Fibroblast of pulmonary artery (primary cell): ENCODE measurements around the gene ATN1.

ENCODE experiments used
- DNase-seq: peaks from one replicate; pipeline ENCODE4 v3.0.0-alpha.2; 2010; ENCODE audit warnings: low read depth
- H3K4me3 ChIP-seq: replicated peaks from 2 replicates; pipeline ENCODE4 v1.5.1; 2011; ENCODE audit warnings: low read depth, mild to moderate bottlenecking, control low read depth, low read length, moderate library complexity
- TF ChIP-seq, protein P1 (sequence below): IDR thresholded peaks from 2 replicates; pipeline ENCODE4 v1.5.1; 2011; ENCODE audit warnings: mild to moderate bottlenecking, control low read depth, low read length, inconsistent platforms; ENCODE audit errors: missing control alignments

The ATN1 gene

DNA sequence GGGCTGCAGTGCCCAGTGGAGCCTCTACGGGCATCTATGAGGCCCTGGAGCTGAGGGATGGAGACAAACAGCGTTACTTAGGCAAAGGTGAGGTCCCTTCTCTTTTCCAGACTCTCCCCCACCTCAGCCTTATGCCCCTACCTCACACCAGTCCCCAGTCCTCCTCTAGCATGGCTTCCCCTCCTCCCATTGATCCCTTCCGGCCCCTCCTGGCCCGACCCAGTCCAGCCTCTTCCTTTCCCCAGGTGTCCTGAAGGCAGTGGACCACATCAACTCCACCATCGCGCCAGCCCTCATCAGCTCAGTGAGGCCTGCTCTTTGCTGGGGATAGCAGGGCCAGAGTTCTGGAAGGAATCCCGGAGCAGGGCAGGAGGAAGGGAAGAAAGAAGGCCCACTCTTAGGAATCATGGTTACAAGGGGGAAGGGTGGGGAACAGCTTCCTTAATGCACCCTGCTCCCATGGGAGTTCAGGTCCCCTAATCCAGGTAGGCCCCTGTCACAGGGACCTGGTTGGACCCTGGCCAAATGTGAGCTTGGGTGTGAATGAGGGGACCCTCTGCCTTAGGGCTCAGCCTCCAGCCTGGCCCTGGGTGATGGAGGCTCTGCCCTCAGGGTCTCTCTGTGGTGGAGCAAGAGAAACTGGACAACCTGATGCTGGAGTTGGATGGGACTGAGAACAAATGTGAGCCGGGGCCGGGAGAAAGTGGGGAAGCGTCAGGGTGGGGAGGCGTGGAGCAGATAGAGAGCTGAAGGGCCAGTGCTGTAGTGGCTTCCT, 11.1 kb upstream of the ATN1 start:
- DNase-seq: no peak
- TF ChIP-seq, protein P1, sequence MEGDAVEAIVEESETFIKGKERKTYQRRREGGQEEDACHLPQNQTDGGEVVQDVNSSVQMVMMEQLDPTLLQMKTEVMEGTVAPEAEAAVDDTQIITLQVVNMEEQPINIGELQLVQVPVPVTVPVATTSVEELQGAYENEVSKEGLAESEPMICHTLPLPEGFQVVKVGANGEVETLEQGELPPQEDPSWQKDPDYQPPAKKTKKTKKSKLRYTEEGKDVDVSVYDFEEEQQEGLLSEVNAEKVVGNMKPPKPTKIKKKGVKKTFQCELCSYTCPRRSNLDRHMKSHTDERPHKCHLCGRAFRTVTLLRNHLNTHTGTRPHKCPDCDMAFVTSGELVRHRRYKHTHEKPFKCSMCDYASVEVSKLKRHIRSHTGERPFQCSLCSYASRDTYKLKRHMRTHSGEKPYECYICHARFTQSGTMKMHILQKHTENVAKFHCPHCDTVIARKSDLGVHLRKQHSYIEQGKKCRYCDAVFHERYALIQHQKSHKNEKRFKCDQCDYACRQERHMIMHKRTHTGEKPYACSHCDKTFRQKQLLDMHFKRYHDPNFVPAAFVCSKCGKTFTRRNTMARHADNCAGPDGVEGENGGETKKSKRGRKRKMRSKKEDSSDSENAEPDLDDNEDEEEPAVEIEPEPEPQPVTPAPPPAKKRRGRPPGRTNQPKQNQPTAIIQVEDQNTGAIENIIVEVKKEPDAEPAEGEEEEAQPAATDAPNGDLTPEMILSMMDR: no peak
- no peak overlapping the region for H3K4me3 ChIP-seq

DNA sequence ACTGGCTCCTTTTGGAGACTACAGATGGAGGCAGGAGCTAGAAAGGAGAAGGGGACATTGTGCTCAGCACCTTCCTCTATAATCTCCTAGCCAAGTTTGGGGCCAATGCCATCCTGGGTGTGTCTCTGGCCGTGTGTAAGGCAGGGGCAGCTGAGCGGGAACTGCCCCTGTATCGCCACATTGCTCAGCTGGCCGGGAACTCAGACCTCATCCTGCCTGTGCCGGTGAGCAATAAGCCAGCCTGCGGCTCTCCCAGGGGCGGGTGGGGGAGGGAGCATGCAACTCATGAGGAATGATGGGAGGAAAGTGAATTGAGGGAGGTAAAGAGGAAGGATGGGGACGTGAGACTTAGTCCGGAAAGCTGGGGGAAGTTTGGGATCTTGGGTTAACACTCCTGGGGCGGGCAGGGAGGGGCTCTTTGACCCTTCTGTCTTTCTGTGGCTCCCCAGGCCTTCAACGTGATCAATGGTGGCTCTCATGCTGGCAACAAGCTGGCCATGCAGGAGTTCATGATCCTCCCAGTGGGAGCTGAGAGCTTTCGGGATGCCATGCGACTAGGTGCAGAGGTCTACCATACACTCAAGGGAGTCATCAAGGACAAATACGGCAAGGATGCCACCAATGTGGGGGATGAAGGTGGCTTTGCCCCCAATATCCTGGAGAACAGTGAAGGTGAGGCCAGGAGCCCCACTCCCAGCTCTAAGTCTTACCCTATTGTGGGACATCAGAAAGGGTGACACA, 10.1 kb upstream of the ATN1 start:
- DNase-seq: peak; percentile 42
- no peak overlapping the region for H3K4me3 ChIP-seq
- TF ChIP-seq, protein P1: no peak

DNA sequence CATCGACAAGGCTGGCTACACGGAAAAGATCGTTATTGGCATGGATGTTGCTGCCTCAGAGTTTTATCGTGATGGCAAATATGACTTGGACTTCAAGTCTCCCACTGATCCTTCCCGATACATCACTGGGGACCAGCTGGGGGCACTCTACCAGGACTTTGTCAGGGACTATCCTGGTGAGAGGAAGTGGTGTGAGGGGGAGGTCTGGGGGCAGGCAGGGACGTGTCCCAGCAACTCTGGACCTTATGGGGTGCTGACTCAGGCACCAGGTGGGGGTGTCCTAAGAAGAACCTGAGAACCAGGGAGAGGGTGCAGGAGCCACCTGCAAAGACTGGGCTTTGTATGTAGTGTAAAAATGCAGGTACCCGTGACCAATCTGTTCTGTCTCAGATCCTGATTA, 8.2 kb upstream of the ATN1 start:
- H3K4me3 ChIP-seq: no peak overlapping the region
- DNase-seq: no peak
- TF ChIP-seq, protein P1: no peak

DNA sequence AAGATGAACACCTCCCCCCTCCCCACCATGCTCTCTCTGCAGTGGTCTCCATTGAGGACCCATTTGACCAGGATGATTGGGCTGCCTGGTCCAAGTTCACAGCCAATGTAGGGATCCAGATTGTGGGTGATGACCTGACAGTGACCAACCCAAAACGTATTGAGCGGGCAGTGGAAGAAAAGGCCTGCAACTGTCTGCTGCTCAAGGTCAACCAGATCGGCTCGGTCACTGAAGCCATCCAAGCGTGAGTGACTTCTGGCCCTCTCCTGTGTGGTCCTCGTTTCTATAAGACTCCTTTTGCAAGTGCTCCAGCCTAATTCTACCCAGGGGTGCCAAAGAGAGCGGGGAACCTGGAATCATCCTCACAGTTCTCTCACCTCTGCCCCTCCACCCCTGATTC, 6.2 kb upstream of the ATN1 start:
- no peak overlapping the region for H3K4me3 ChIP-seq
- DNase-seq: no peak
- TF ChIP-seq, protein P1: no peak

DNA sequence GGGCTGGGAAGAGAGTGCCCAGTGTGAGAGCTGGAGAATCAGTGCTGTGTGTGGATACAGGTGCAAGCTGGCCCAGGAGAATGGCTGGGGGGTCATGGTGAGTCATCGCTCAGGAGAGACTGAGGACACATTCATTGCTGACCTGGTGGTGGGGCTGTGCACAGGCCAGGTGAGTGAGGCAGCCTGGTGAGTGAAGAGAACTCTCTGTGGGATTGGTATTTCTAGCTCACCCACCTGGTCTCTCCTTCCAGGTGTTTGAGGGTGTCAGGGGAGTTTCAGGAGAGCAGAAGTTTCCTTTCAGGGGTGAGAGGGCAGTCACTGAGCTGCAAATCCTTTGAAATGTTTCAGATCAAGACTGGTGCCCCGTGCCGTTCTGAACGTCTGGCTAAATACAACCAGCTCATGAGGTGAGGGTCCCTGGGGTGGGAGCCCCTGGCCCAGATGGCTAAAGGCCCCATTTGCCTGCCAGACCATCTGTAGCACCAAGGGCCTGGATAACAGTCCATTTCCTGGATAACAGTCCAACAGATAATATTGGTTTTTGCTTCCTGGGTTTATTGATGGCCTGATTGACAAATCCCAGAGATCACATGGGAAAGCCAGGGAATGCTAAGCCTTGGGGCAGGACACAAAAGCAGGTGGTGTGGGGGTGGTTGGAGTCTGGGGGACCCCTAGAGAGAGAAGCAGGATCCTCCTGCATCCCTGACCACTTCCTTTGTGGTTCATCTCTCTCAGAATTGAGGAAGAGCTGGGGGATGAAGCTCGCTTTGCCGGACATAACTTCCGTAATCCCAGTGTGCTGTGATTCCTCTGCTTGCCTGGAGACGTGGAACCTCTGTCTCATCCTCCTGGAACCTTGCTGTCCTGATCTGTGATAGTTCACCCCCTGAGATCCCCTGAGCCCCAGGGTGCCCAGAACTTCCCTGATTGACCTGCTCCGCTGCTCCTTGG, 5.5 kb upstream of the ATN1 start:
- DNase-seq: no peak
- TF ChIP-seq, protein P1: no peak
- no peak overlapping the region for H3K4me3 ChIP-seq

DNA sequence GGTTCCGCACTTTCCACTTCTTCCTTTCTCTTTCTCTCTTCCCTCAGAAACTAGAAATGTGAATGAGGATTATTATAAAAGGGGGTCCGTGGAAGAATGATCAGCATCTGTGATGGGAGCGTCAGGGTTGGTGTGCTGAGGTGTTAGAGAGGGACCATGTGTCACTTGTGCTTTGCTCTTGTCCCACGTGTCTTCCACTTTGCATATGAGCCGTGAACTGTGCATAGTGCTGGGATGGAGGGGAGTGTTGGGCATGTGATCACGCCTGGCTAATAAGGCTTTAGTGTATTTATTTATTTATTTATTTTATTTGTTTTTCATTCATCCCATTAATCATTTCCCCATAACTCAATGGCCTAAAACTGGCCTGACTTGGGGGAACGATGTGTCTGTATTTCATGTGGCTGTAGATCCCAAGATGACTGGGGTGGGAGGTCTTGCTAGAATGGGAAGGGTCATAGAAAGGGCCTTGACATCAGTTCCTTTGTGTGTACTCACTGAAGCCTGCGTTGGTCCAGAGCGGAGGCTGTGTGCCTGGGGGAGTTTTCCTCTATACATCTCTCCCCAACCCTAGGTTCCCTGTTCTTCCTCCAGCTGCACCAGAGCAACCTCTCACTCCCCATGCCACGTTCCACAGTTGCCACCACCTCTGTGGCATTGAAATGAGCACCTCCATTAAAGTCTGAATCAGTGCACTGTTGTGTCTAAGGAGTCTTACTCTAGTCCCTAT, 4.6 kb upstream of the ATN1 start:
- no peak overlapping the region for H3K4me3 ChIP-seq
- TF ChIP-seq, protein P1: no peak
- DNase-seq: no peak
